Stomach (tissue), 9 donors: ENCODE measurements around the gene FNBP1L. TPM values are rescaled to one million over a fixed set of nuclear protein-coding genes. Genes with fewer than 3 reads are reported as not detected.

Experiments used
- DNase-seq, 2 donors: peaks; one replicate each; pipeline versions ENCODE4 v3.0.0 to v3.0.0-alpha.2; 2013 to 2019
- H3K27ac ChIP-seq, 5 donors: fragments of 200-600 bp in 4 of 5; sonication (generic) in 4 of 5; one replicate each; pipeline ENCODE4 v1.5.1; 2013 to 2019; ENCODE audit warnings: mild to moderate bottlenecking in 1 of 5, moderate library complexity in 1 of 5
- H3K27me3 ChIP-seq, 3 donors: fragments of 200-600 bp; sonication (generic); one replicate each; pipeline ENCODE4 v1.5.1; 2017 to 2019; ENCODE audit warnings: mixed run types in 1 of 3
- H3K36me3 ChIP-seq, 4 donors: fragments of 200-600 bp; sonication (generic); 1 replicate in 3 of 4; 2 replicates in 1 of 4; pipeline ENCODE4 v1.5.1; 2016 to 2019
- H3K4me1 ChIP-seq, 4 donors: fragments of 200-600 bp; sonication (generic); one replicate each; pipeline ENCODE4 v1.5.1; 2016 to 2019
- H3K4me3 ChIP-seq, 4 donors: fragments of 200-600 bp; sonication (generic) in 3 of 4; one replicate each; pipeline ENCODE4 v1.5.1; 2016 to 2019; ENCODE audit warnings: mild to moderate bottlenecking in 1 of 4
- H3K9me3 ChIP-seq, 4 donors: fragments of 200-600 bp; sonication (generic); one replicate each; pipeline ENCODE4 v1.5.1; 2016 to 2019
- CTCF ChIP-seq, 7 experiments: fragments of 450-650 bp in 4 of 7; fragments of 200-600 bp in 3 of 7; sonication (generic) in 3 of 7; IDR thresholded peaks; one replicate each; pipeline ENCODE4 v1.5.1; 2016 to 2019; ENCODE audit warnings: antibody characterized with exemption in 7 of 7, control low read depth in 2 of 7, mild to moderate bottlenecking in 1 of 7
- EP300 ChIP-seq: sonication (generic); formaldehyde crosslinking; IDR thresholded peaks from one replicate; pipeline ENCODE4 v1.6.1; 2017; ENCODE audit warnings: antibody characterized with exemption
- POLR2A ChIP-seq, 4 donors: fragments of 450-650 bp; IDR thresholded peaks; one replicate each; pipeline ENCODE4 v1.6.1; 2016; ENCODE audit warnings: antibody characterized with exemption in 4 of 4, control low read depth in 2 of 4, mild to moderate bottlenecking in 1 of 4, moderate library complexity in 1 of 4
- POLR2AphosphoS5 ChIP-seq, 3 donors: sonication (generic); formaldehyde crosslinking; IDR thresholded peaks; one replicate each; pipeline ENCODE4 v1.6.1; 2016; ENCODE audit warnings: antibody characterized with exemption in 3 of 3
- WGBS, 5 donors: extraction: QIAGEN DNeasy Blood & Tissue Kit in 3 of 5; methylation state at CpG; one replicate each; pipeline versions ENCODE4 v1.1.5 to v1.1.7; 2013 to 2018; 5-methylcytosine and 5-hydroxymethylcytosine counted together
- intact Hi-C: fragments of 100-400 bp; cut with DNase I; formaldehyde crosslinking; loops from one replicate; pipeline ENCODE4 v1.15.1; 2023; ENCODE audit warnings: low total_unique reads
- polyA plus RNA-seq, 3 donors: library from polyadenylated mRNA; stranded (reverse); fragments of 200-250 nt; gene quantifications; one replicate each; pipeline ENCODE4 v1.2.3, GENCODE V29; 2013
- total RNA-seq, 5 donors: library from RNA; depleted of rRNA; stranded (reverse); fragments of >200 nt; gene quantifications; one replicate each; pipeline versions ENCODE4 v1.1.0 to v1.2.3, GENCODE V29; 2014 to 2016
- donor health status: healthy with polysubstance abuse.
- donor health status: Bipolar disorder and iron deficiency.
- donor health status: healthy.

Gene FNBP1L
- total and polyA plus RNA-seq, 8 donors, result 9.2 to 74.0 (median 29.2) TPM

GRCh38 chr1:93483200-93483599 lies 35.3 kb downstream of the FNBP1L start:
- 82 to 93% (median 87%) methylated on average over 3 of the region's 3 CpGs for WGBS, 5 donors
- DNase-seq, result no peak
- intact Hi-C loops, result no loop called here
- Histone ChIP-seq H3K4me1 (peaks cover 0 to 12% (median 4%) of the 10 kb centered on the region in 4 donors), H3K4me3 (no peak overlapping the region), H3K27me3 (no peaks in the 10 kb centered on the region), H3K36me3 (no peaks in the 10 kb centered on the region), H3K9me3 (peaks cover 0 to 23% (median 15%) of the 10 kb centered on the region in 4 donors), H3K27ac (no peak overlapping the region)
- no peak for TF ChIP-seq CTCF (IDR thresholded peaks at IDR 0.05)
- TF ChIP-seq POLR2AphosphoS5 (IDR thresholded peaks at IDR 0.05), result no peak
- no peak for TF ChIP-seq EP300
- TF ChIP-seq POLR2A (IDR thresholded peaks at IDR 0.05), result no peak

- DNase-seq, result peak in 1 of 2 donors; percentile 14
- no peaks in the 10 kb centered on the region for H3K36me3 ChIP-seq
- no peak overlapping the region for H3K27ac ChIP-seq
- no peaks in the 10 kb centered on the region for H3K27me3 ChIP-seq
- peaks cover 0 to 19% (median 12%) of the 10 kb centered on the region in 4 donors for H3K9me3 ChIP-seq
- H3K4me1 ChIP-seq, result peaks cover 0 to 12% (median 4%) of the 10 kb centered on the region in 4 donors
- intact Hi-C loops, result no loop called here
- TF ChIP-seq CTCF (IDR thresholded peaks at IDR 0.05) (no peak), POLR2AphosphoS5 (IDR thresholded peaks at IDR 0.05) (no peak), POLR2A (IDR thresholded peaks at IDR 0.05) (no peak)
- no peak overlapping the region for H3K4me3 ChIP-seq
Observed at GRCh38 chr1:93483606-93484005, 35.7 kb downstream of the FNBP1L start.

GRCh38 chr1:93488207-93488606 lies 40.3 kb downstream of the FNBP1L start:
- no peaks in the 10 kb centered on the region for H3K27me3 ChIP-seq
- intact Hi-C loops, result no loop called here
- TF ChIP-seq POLR2AphosphoS5 (IDR thresholded peaks at IDR 0.05), result no peak
- no peak for TF ChIP-seq POLR2A (IDR thresholded peaks at IDR 0.05)
- no peak for TF ChIP-seq EP300
- no peak for TF ChIP-seq CTCF (IDR thresholded peaks at IDR 0.05)
- no peaks in the 10 kb centered on the region for H3K36me3 ChIP-seq
- H3K4me1 ChIP-seq, result peaks cover 0 to 15% (median 6%) of the 10 kb centered on the region in 4 donors
- H3K27ac ChIP-seq, result no peak overlapping the region
- H3K4me3 ChIP-seq, result no peak overlapping the region
- no peaks in the 10 kb centered on the region for H3K9me3 ChIP-seq
- DNase-seq, result no peak
- 87 to 96% (median 91%) methylated on average over 2 of the region's 2 CpGs for WGBS, 5 donors

- Histone ChIP-seq H3K36me3 (no peaks in the 10 kb centered on the region), H3K27me3 (no peaks in the 10 kb centered on the region), H3K9me3 (no peaks in the 10 kb centered on the region), H3K4me1 (peaks cover 0 to 12% (median 4%) of the 10 kb centered on the region in 4 donors), H3K27ac (no peak overlapping the region), H3K4me3 (no peak overlapping the region)
- no peak for DNase-seq
- intact Hi-C loops, result no loop called here
- TF ChIP-seq POLR2A (IDR thresholded peaks at IDR 0.05) (no peak), EP300 (no peak), POLR2AphosphoS5 (IDR thresholded peaks at IDR 0.05) (no peak), CTCF (IDR thresholded peaks at IDR 0.05) (no peak)
Observed at GRCh38 chr1:93489756-93490155, 41.8 kb downstream of the FNBP1L start.
